Small intestine (tissue), 7 donors: Measurements from ENCODE around the gene MYO7A. TPM values are rescaled to one million over a fixed set of nuclear protein-coding genes. Genes with fewer than 3 reads are reported as not detected.

Experiments
- DNase-seq, 2 donors: peaks; one replicate each; pipeline versions ENCODE4 v3.0.0 to v3.0.0-alpha.2; 2013
- FAIRE-seq: peaks from 2 replicates; lab custom pipeline; 2012; peaks lifted over from hg19 to GRCh38; lab: Jason Lieb, UNC
- H3K27ac ChIP-seq, 3 donors: one replicate each; pipeline ENCODE4 v1.5.1; 2013; ENCODE audit warnings: low read length in 2 of 3, mild to moderate bottlenecking in 2 of 3, control low read depth in 1 of 3, inconsistent platforms in 1 of 3, low read depth in 1 of 3, moderate library complexity in 1 of 3
- H3K27me3 ChIP-seq, 3 donors: one replicate each; pipeline ENCODE4 v1.6.1; 2013; ENCODE audit warnings: low read length in 3 of 3, inconsistent platforms in 1 of 3; ENCODE audit not compliant: control insufficient read depth in 3 of 3, insufficient read depth in 3 of 3
- H3K36me3 ChIP-seq, 3 donors: one replicate each; pipeline ENCODE4 v1.6.1; 2013; ENCODE audit warnings: low read length in 3 of 3, inconsistent platforms in 1 of 3, low read depth in 1 of 3, mild to moderate bottlenecking in 1 of 3, moderate library complexity in 1 of 3; ENCODE audit not compliant: control insufficient read depth in 3 of 3, insufficient read depth in 2 of 3
- H3K4me1 ChIP-seq, 3 donors: one replicate each; pipeline ENCODE4 v1.6.1; 2013; ENCODE audit warnings: low read length in 2 of 3, inconsistent platforms in 1 of 3, low read depth in 1 of 3, mild to moderate bottlenecking in 1 of 3, moderate library complexity in 1 of 3; ENCODE audit not compliant: control insufficient read depth in 3 of 3, insufficient read depth in 2 of 3
- H3K4me3 ChIP-seq, 3 donors: one replicate each; pipeline ENCODE4 v1.5.1; 2013; ENCODE audit warnings: low read length in 3 of 3, control low read depth in 1 of 3, inconsistent platforms in 1 of 3, low read depth in 1 of 3, mild to moderate bottlenecking in 1 of 3, moderate library complexity in 1 of 3
- H3K9me3 ChIP-seq, 2 donors: one replicate each; pipeline ENCODE4 v1.6.1; 2013; ENCODE audit warnings: low read depth in 1 of 2, low read length in 1 of 2; ENCODE audit not compliant: control insufficient read depth in 2 of 2, insufficient read depth in 1 of 2
- WGBS, 3 donors: extraction: QIAGEN DNeasy Blood & Tissue Kit; methylation state at CpG; one replicate each; pipeline ENCODE4 v1.1.7; 2013; 5-methylcytosine and 5-hydroxymethylcytosine counted together
- polyA plus RNA-seq, 4 donors: library from polyadenylated mRNA; stranded (reverse) in 3 of 4; unstranded in 1 of 4; fragments of 200-250 nt in 3 of 4; fragments of 120-200 nt in 1 of 4; gene quantifications; one replicate each; pipeline versions ENCODE4 v1.2.1 to v1.2.3, GENCODE V29; 2013
- donor health status: healthy with polysubstance abuse.
- donor health status: control.
- donor health status: control.
- donor health status: Bipolar disorder and iron deficiency.
- donor health status: healthy.

The MYO7A gene
- polyA plus RNA-seq, 4 donors: 1.4 to 74.2 (median 2.2) TPM

DNA sequence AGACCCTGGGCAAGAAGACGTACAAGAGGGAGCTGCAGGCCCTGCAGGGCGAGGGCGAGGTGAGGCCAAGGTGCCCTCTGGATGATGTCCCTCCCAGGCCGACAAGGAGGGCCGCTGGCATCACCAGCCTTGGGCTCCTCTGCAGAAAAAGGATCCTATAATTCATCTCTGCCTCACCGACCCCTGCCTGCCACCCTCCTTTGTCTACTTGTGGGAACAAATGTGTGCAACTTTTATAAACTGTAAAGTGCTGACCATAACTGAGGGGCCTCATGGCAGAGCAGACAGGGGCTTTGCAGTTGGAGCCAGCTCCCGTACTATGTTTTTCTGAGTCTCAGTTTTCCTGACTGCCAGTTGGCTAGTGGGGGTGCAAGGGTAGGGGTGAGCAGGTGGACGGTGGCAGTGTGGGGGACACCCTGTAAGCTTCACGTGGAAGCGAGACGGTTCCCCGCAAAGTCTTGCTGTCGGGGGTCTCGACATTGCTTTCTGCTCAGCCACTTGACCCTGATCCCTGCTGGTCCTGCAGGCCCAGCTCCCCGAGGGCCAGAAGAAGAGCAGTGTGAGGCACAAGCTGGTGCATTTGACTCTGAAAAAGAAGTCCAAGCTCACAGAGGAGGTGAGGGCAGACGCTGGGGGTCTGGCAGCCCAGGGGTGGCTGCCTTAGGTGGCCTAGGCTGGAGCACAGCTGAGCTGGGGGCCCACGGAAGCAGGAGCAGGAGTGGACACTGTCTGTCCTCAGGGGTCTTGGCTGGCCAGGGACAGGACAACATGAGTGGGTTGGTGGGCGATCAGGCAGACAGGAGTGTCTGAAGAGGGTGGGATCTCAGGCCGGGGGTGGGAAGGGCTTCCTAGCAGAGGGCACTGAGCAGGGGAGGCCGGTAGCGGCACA is 54.7 kb downstream of the MYO7A start:
- FAIRE-seq (no peak), DNase-seq (no peak)
- 90 to 93% (median 91%) methylated on average over 21 of the region's 21 CpGs for WGBS, 3 donors
- Histone ChIP-seq H3K4me1 (peaks cover 0 to 13% (median 0%) of the 10 kb centered on the region in 3 donors), H3K9me3 (no peaks in the 10 kb centered on the region), H3K36me3 (peaks cover 0 to 73% (median 0%) of the 10 kb centered on the region in 3 donors), H3K4me3 (no peak overlapping the region), H3K27me3 (no peaks in the 10 kb centered on the region), H3K27ac (no peak overlapping the region)

DNA sequence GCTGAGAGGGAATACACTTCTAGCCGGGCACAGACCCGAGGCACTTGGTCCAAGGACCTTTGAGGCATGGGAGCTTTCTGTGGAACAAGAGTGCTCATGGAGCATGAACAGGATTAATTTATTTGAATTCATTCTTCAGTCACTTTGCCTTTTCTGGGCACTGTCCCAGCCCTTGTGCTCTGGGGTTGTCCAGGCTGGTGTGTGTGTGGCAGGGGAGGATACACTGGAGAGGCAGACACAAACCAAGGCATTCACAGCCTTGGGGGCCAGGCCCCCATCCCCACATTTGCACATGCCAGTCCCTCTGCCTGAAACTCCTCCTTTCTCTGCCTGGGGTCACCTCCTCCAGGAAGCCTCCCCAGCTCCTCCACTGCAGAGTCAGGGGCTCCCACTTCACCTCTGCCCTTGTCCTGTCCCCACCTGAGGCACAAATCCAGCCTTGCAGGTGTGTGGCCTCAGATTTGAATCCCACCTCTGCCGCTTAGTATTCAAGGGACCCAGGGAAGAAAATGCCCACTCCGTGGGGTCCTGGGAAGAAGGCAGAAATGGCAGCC is 55.5 kb downstream of the MYO7A start:
- no peak for DNase-seq
- 77 to 89% (median 86%) methylated on average over 4 of the region's 4 CpGs for WGBS, 3 donors
- H3K9me3 ChIP-seq: no peaks in the 10 kb centered on the region
- no peak for FAIRE-seq
- H3K27me3 ChIP-seq: no peaks in the 10 kb centered on the region
- no peak overlapping the region for H3K4me3 ChIP-seq
- H3K36me3 ChIP-seq: peaks cover 0 to 70% (median 0%) of the 10 kb centered on the region in 3 donors
- H3K4me1 ChIP-seq: peaks cover 0 to 20% (median 0%) of the 10 kb centered on the region in 3 donors
- no peak overlapping the region for H3K27ac ChIP-seq

DNA sequence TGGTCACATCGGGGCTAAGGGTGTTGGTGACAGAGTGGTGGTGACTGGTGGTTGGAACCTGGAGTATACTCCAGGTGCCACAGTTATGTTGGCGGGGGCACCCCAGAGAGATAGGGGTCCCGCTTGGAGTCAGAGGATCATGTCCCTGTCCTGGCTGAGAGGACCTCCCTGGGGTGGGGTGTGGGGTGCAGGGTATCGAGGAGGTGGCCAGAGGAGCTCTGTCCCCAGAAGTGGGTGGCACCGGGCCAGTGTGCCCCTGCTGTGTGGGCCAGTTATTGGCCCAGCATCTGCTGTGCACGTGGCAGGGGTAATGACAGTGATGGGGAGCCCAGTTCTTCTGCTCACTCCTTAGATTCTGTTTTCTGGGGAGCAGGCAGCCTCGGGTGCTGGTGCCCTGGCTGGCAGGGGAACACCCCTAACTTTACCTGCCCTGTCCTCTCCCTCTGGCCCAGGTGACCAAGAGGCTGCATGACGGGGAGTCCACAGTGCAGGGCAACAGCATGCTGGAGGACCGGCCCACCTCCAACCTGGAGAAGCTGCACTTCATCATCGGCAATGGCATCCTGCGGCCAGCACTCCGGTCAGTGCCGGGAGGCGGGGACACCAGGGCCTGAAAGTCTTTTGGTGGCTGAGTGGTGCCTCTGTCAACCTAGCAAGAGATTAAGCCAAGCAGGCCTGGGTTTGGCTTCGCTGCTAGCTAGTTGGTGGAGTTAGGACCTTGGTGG is 56.3 kb downstream of the MYO7A start:
- peaks cover 0 to 70% (median 0%) of the 10 kb centered on the region in 3 donors for H3K36me3 ChIP-seq
- H3K27me3 ChIP-seq: no peaks in the 10 kb centered on the region
- DNase-seq (no peak), FAIRE-seq (no peak)
- peaks cover 0 to 28% (median 0%) of the 10 kb centered on the region in 3 donors for H3K4me1 ChIP-seq
- WGBS, 3 donors: 84 to 88% (median 88%) methylated on average over 15 of the region's 15 CpGs
- no peaks in the 10 kb centered on the region for H3K9me3 ChIP-seq
- no peak overlapping the region for H3K4me3 ChIP-seq
- no peak overlapping the region for H3K27ac ChIP-seq

DNA sequence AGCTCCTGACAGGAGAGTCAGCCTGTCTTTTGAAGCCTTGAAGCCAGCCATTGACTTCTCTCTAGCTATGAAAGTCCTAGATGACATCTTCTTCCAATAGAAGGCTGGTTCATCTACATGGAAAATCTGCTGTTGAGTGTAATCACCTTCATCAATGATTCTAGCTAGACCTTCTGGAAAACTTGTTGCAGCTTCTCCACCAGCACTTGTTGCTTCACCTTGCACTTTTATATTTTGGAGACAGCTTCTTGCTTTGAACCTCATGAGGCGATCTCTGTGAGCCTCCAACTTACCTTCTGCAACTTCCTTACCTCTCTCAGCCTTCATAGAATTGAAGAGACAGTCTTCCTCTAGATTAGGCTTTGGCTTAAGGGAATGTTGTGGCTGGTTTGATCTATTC is 58.3 kb downstream of the MYO7A start:
- Histone ChIP-seq H3K9me3 (no peaks in the 10 kb centered on the region), H3K27me3 (no peaks in the 10 kb centered on the region), H3K36me3 (peaks cover 0 to 70% (median 0%) of the 10 kb centered on the region in 3 donors), H3K4me3 (no peak overlapping the region), H3K4me1 (peaks cover 0 to 35% (median 0%) of the 10 kb centered on the region in 3 donors), H3K27ac (peak overlapping the region in 1 of 3 donors; percentile 93)
- WGBS, 3 donors: 82 to 91% (median 86%) methylated on average over 1 of the region's 1 CpG
- no peak for FAIRE-seq
- no peak for DNase-seq

DNA sequence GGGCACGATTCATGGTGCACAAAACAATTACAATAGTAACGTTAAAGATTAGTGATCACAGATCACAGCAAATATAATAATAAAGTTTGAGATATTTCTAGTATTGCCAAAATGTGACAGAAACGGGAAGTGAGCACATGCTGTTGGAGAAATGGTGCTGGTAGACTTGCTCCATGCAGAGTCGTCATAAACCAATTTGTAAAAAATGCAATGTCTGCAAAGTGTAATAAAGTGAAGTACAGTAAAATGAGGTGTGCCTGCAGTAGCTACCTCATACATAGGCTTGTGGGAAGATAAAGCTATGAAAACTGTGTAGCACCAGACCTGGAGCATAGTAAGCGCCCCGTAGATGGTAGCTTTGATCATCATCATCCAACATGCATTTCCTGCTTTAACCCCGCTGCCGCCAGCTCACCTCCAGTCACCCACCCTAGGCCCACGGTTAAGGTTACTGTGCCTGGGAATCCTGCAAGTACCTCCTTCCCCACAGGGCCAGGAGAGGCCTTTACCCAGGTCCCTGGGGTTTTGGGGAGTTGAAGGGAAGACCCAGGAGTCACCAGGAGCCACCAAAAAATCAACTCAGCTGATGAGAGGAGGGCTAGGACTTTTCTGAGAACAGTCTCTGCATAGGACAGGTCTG is 59.2 kb downstream of the MYO7A start:
- H3K27me3 ChIP-seq: no peaks in the 10 kb centered on the region
- H3K4me1 ChIP-seq: peaks cover 0 to 40% (median 0%) of the 10 kb centered on the region in 3 donors
- H3K27ac ChIP-seq: peak overlapping the region in 1 of 3 donors; percentile 93
- no peak overlapping the region for H3K4me3 ChIP-seq
- WGBS, 3 donors: 57 to 70% (median 59%) methylated on average over 9 of the region's 9 CpGs
- FAIRE-seq (no peak), DNase-seq (peak in 1 of 2 donors; percentile 74)
- H3K36me3 ChIP-seq: peaks cover 0 to 70% (median 0%) of the 10 kb centered on the region in 3 donors
- H3K9me3 ChIP-seq: no peaks in the 10 kb centered on the region

DNA sequence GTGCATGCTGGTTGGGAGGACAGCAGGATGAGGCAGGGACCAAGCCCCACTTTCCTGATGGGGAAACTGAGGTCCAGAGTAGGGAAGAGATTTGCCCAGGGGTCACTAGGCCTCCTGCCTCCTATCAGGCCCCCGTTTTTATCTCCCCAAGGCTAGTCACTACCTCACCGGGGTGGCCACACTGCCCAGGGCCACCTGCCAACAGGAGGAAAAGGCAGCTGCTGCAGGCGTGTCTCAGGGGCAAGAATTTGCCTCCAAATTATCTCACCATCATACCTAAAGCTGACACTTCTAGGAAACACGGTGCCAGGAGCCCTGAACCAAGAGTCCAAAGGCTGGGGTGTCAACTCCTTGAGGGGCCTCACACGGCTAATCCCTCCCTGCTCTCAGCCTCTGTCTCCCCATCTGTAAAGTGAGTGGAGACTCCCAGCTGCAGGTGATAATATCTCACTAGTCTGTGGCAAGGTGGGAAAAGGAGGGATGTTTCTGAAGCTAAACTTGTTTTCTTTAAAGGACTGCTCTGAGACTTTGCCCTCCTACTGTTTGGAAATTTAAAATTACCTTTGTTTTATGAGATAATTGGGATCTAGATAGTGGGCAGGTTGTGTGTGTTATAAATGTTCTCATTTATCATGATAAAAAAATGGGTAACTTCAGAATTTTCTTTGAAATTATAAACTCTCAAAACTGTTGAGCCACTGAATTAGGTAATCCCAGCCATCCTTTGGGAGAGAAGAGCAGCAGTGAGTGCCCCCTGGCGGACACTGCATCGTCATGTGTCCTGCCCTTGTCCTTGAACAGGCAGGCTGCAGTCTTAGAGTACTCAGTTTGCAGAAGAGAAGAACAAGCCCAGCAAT is 60.0 kb downstream of the MYO7A start:
- peak; percentile 73 for FAIRE-seq
- H3K27ac ChIP-seq: peak overlapping the region in 1 of 3 donors; percentile 93
- no peaks in the 10 kb centered on the region for H3K27me3 ChIP-seq
- H3K4me1 ChIP-seq: peaks cover 0 to 40% (median 0%) of the 10 kb centered on the region in 3 donors
- peaks cover 0 to 69% (median 0%) of the 10 kb centered on the region in 3 donors for H3K36me3 ChIP-seq
- 11 to 43% (median 29%) methylated on average over 7 of the region's 7 CpGs for WGBS, 3 donors
- no peak overlapping the region for H3K4me3 ChIP-seq
- H3K9me3 ChIP-seq: no peaks in the 10 kb centered on the region
- peak; percentile 89 to 93 for DNase-seq

DNA sequence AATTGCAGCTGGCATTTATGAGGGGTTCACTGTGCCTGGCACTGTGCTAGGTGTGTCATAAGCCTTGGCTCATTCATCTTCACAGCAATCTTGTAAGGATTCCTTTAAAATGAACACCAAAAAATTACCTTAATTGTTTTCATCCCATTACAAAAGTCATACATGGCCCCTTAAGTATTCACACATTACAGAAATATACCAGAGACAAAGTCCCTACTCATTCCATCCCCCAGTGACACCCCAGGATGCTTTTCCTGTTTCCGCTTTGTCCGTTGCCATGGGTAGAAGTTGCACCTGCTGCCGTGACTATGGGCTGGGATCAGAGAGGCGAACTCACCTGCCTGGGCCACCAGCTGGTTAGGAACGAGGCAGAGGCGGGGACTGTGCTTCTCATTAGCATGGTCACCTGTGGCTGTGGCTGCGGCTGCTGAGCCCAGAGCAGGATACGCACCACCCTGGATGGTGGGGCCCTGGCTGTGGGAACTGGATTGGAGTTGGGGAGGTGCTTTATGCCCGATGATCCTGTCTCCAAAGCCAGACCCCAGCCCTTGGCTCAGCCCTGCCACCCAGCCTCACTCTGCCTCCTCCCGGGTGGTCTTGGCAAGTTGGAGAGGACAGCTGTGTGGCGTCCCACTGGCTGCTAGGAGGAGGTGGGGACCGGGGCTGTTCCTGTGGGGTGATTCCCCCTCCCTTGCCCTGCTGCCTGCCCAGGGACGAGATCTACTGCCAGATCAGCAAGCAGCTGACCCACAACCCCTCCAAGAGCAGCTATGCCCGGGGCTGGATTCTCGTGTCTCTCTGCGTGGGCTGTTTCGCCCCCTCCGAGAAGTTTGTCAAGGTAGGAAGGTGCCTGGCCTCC is 60.8 kb downstream of the MYO7A start:
- Histone ChIP-seq H3K4me1 (peaks cover 0 to 40% (median 0%) of the 10 kb centered on the region in 3 donors), H3K27ac (peak overlapping the region in 1 of 3 donors; percentile 93), H3K9me3 (no peaks in the 10 kb centered on the region), H3K36me3 (peaks cover 0 to 65% (median 0%) of the 10 kb centered on the region in 3 donors), H3K27me3 (no peaks in the 10 kb centered on the region), H3K4me3 (no peak overlapping the region)
- FAIRE-seq (no peak), DNase-seq (peak; percentile 41 to 62)
- WGBS, 3 donors: 43 to 68% (median 58%) methylated on average over 18 of the region's 18 CpGs
